HK-2 (cell line): Measurements from ENCODE around the gene BTK.

Experiments
- DNase-seq: peaks from one replicate; pipeline ENCODE4 v3.0.0-alpha.2; 2018; ENCODE audit not compliant: unreplicated experiment

The BTK gene

DNA sequence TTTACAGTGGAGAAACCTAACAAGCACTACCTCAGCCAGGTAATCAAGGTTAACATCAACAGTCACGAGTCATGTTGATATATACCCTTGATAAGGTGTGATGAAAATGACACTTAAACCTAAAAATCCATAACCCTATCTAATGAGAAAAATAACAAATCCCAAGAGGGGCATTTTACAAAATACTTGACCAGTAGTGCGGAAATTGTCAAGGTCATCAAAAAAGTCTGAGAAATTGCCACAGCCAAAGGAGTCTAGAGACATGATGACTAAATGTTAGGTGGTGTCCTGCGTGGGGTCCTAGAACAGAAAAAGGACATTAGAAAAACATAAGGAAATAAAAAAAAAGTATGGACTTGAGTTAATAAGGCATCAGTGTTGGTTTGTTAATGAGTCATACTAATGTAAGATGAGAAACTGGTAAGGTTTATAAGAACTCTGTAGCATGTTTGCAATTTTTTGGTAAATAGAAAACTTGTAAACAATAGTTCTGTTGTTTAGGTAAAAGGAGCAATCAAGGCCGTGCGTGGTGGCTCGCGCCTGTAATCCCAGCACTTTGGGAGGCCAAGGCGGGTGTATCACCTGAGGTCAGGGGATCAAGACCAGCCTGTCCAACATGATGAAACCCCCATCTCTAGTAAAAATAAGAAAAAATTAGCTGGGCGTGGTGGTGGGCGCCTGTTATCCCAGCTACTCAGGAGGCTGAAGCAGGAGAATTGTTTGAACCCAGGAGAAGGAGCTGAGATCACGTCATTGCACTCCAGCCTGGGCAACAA lies 7.7 kb upstream of the BTK start:
- no peak for DNase-seq

DNA sequence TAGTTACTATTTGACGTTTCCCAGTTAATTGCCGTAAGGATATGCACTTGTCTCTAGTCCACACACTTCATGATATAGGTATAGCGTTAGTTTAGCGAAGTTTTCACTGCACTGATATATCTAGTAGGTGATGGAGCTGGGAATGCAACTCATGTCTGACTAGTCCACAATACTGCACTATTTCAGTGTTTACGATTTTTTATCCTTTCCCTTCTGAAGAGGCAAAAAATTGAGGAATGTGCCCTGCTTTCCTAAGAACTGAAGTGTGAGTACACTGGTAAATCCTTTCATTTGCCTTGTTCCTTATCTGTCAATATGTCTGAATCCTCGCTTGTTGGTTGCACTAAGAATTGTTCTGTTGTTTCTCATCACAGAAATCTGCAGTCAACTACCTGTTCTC lies 5.8 kb upstream of the BTK start:
- DNase-seq, result no peak

DNA sequence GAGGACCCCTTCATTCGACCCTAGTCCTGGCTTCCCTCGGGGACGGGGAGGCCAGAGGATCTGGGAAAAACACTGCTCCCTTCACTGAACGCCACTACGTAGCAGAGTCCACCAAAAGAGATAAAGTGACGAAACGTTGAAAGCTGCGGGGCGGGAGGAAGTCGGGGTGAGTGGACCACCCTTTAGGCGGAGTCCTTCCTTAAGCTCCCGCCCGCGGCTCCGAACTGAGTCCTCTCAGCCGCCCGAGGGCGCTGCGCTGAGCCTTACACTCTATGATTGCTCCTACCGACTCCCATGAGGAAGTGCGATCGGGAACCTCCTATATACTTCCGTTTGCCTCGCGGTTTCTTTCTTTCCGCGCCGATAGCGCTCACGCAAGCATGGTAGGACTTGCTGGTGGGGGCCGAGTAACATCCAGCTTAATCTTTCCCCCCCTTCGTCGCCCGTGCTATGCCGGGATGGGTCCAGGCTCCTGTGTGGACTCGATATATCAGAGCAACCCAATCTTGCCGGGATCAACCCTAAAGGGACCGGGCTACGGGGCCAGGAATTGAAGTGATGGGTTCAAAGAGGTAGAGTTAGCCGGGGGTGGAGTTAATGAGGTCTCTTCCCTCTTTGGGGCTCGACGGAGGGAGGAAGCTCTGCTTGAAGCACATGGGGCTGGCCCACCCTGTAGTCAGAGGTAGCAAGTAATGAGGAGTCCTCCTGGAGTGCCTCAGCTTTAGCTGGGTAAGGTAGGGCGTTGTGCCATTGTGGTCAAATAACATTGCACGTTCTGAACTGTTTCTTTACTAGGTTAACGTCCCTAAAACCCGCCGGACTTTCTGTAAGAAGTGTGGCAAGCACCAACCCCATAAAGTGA lies 4.9 kb upstream of the BTK start, which contains the start of gene RPL36A:
Gene RPL36A (plus strand): TSS at position 348 of the 862 bp plus-strand sequence. CDS start 33 bp downstream, at position 381.
- peak; percentile 87 for DNase-seq

DNA sequence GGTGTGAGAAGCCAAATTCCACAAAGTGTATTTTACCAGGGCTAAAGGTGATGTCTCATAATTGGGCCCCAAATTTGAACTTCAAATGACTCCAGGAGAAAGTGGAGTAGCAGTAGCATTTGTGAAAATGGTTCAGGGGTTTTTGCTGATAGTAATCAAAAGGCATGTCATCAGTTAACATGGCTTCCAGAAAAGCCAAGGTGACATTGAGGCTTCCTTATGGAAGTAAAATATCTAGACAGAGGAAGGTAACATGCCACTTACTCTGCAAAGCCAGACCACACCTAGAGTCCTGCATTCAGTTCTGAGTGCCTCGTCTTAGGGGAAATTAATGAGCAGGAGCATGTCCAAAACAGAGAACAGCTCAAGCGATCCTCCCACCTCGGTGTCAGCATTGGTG lies 2.6 kb upstream of the BTK start:
- DNase-seq, result no peak

DNA sequence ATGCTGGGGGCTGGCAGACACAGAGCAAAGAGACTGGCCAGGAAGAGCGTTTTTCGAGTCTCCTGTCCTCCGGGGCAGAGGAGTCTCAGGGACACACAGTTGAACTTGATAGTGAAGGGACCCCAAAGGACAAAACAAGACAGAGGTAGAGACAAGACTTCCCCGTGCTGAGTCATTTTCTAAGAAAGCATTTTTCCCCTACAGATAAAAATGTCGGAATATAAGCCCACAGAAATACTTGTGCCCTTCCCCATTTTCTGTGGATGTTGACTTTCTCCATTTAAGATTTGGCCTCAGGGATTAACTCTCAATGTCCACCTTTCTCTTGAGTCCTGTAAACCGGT lies 523 bp upstream of the BTK start:
- DNase-seq, result no peak

DNA sequence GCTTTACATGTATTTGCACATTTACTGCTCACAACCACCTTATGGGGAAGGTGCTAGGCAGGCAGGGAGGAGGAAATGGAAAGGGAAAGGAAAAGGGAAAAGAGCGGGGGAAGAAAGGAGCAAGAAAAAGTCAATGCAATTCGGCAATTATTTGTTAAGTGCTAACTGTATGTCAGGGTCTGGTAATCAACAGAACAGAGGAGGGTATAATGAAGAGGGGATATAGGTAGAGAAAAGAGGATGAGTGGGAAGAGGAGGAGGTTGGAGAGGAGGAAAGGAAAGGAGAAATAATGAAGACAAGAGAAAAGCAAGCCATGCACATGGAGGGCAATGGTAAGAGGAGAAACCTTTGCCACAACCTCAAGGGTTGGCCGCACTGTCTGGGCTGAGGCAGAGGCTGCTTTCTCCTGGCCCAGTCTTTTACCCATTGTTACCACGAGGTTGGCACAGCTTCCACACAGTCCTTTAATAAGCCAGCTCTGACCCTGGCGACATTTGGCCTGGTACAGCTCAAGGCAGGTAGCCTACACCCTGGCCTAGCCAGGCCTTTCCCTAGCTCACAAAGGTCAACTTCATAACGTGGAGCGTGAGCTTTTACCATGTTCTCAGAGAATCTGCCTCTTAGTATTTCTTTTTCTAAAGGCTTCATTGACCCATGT lies 836 bp downstream of the BTK start:
- DNase-seq, result no peak

DNA sequence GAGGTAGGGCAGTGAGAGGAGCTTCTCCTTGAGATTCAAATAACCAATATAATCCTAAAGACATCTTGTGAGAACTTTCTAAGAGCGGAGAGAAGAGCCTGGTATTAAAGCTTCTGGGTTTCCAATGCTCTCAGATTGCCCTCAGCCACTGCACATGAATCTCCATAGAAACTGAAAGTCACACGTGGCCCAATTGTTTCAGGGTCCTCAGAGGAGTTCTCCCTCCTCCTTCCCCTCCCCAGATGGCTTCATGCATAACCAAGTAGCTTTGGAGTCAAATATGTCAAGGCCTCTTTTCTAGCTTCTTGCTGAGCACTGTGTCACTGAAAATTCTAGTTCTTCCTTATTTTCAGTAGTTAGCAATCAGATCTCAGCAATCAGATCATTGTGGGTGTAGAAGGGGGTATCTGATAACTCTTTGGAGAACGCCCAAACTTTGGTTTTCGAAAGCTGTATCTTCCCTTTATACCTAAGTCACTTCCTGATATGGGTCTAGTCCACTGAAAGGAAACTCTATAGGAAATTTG lies 2.2 kb downstream of the BTK start:
- no peak for DNase-seq

DNA sequence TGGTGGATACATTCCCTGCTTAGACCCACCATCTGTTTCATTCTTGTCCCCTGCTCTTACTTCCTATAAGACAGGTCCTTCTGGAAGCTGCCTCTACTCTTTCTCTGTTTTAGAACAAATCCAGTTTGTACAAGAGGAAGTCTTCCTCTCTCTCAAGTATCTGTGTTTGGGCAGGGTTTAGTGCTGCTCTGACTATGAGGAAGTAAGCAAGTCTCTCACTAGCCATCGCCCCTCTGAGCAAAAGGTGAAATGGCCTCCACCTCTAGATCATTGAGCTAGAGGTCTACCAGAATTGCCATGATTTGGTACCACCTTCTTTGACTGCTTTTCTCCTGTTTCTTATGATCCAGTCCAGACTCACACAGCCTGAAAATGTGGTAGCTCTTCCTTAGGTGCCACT lies 8.4 kb downstream of the BTK start:
- no peak for DNase-seq

DNA sequence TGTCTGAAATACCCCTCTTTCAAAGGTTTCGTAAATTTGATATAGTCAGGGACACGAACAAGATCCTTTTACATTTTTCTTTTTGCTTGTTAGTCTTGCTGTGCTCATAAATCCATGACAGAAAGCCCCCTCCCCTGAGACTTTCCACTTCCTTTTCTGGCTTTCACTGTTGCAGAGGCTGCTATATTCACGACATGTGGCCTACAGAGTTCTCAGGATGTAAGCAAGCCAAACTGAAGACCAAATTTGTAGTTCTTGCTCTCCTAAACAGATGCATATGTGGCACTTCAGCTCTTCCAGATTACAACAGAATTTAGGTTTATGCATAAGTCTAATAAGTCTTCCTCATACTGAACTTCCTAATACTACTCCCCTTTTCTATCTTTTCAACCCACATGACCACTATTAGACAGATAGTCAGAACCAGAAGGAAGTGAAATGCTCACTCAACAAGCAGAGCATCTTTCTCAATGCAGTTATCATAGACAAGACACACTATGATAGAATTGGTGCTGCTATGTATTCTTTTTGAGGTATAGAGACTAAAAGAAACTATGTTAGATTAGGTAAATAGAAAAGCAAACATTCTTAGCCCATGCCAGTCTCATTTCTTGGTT lies 15.0 kb downstream of the BTK start:
- no peak for DNase-seq

DNA sequence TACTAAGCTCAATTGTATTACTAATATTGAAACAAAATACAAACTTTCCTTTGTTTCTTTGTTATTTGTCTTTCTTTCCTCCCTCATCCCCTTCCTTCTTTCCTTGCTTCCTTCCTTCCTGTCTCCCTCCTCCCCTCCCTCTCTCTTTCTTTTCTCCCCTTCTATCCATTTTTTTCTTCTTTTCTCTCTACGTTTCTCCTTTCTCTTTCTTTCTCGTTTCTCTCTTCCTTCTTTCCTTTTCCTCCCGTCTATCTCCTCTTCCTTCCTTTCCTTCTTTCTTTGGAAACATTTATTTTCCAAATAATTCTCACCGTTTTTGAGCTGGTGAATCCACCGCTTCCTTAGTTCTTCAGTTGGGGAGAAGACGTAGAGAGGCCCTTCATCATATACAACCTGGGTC lies 16.3 kb downstream of the BTK start:
- DNase-seq, result no peak

DNA sequence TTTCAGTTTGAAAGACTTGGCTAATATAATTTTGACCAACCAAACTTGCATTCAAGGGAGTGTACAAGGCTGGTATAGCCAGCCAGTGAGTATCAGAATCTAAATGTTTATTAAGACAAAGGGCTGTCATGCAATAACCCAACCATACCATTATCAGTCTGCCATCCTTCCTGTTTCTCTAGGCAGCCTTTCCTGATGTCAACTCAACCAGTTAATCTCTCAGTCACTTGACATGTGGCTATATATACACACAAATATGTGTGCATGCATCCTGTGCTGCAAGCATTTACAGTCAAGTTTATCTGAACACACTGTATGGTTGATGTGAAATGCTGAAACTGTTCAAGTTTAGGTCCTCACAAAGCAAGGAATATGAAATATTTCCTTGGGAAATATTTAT lies 17.2 kb downstream of the BTK start:
- DNase-seq, result no peak

DNA sequence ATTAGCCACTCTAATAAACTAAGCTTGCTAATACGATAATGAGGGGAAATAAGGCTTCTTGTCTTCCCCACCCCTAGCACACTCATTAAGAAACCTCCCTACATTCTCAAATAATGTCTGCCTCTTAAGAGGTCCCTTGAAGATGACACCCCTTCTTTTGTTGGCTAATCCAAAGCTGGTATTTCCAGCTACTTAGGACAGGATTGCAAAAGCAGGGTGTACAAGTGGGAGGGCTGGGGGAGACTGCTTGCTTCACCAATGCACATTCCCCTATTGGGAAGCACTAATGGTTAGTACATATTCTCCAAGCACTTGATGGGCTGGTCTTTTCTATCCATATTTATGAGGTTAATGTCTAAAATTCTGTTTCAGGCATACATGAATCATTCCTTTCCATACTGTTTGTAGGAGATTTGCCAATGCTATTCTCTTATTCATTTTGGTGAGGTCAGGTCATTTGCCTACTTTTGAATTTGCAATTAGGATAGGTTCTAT lies 20.6 kb downstream of the BTK start:
- DNase-seq, result no peak

DNA sequence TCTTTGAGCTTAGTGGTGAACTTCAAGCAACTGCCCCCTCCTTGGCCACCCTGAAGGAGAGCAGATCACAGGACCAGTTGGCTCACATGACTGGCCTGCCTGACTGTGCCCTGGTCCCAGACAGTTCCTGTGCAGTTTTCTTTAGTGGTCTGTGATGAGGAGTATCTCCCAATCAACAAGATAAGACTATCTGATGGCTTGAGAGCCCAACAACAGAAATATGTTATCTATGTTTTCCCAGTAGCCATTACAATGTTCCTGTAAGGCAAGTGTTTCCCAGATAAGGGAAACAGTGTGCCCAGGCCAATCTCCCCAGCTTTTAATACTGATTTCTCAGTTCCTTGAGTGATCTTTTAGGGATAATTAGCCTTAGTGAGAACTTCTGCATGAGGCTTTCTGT lies 23.2 kb downstream of the BTK start:
- no peak for DNase-seq

DNA sequence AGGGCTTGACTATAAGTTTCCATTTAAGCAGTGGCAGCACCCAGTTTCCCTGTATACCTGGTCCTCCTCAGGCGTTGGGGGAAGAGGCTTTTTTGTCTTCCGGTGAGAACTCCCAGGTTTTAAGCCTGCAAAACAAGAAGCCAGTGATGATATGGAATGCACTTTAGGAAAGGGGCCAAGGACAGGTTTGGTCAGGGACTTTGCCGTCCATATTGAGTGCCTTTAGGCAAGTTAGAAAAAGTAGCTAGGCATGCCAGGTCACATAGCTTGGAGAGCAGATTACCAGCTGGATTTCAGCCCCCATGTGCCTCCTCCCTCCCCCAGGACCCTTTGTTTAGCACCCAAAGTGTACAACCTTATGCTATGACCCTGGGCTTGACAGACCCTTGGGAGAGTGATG lies 23.9 kb downstream of the BTK start:
- DNase-seq, result no peak

DNA sequence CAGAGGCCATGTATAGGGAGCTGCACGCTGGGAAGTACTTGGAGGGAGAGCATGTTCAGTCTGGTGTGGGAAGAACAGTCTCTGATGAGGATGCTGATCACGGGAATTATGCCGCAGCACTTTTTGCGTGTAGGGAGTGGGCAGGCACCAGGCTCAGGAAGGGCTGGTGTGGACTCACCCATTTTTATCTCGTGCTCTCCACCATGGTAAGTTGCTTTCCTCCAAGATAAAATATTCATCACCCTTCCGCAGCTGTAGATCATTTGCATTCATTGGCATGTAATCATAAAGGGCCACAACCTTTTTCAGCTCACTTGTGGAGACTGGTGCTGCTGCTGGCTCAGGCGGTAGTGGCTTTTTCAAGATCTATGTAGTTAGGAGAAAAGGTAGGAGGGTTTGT lies 25.6 kb downstream of the BTK start:
- DNase-seq, result no peak

DNA sequence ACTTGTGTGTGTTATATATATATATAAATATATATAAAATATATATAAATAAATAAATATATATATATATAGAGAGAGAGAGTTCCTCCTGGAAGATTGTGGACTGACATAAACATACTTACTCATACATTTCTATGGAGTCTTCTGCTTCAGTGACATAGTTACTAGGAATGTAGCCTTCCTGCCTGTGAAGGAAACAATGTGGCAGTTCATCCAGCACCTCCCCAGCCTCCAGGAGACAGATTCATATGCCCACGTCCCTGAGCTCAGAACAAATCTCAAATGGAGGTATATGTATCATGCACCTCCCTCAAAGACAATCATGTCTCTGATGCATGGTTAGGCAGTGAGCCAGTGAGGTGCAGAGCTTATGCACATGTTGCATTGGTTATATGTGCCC lies 26.0 kb downstream of the BTK start:
- DNase-seq, result no peak

DNA sequence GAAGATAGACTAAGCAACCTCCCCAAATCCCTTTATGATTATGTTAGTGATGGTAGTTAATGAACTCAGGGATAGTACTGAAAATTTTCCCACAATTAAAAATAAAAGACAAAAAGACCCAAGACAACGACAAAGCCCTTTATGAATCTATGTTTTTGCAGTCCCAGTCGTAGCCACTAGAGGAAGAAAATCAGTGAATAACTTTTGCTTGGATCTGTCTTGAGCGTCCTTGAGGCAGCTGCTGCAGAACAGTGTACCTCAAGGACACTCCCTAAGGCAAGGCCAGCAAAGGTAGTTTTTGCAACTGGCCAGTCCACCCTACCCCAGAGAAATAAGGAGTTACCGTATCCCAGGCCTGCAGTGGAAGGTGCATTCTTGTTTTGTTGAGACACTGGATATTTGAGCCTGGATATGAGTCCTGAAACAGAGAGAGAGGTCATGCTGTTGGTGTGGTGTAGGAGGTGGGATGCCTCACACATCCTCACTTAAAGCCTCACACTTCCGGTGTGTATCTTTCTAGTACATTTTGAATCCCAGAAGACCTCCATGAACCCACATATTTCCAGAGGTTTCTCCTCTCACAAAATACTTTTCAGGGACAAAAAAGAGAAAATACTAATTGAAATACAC lies 28.7 kb downstream of the BTK start:
- no peak for DNase-seq

DNA sequence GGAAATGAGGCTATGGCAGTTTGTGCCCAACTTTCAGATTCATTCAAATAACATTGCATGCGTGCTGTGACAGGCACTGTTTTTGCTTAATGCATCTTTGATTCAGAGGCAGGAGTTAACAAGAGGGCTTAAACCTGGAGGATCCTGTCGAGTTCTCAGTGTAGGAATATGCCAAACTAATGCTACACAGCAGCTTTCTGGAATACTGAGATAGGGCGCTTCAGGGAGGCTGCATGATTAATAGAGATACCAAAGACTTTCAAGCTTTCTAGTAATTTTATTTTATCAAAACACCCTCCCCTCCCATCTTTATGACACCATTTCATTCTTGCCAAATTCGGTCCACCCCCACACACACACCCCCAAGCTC lies 36.8 kb downstream of the BTK start:
- DNase-seq, result no peak

DNA sequence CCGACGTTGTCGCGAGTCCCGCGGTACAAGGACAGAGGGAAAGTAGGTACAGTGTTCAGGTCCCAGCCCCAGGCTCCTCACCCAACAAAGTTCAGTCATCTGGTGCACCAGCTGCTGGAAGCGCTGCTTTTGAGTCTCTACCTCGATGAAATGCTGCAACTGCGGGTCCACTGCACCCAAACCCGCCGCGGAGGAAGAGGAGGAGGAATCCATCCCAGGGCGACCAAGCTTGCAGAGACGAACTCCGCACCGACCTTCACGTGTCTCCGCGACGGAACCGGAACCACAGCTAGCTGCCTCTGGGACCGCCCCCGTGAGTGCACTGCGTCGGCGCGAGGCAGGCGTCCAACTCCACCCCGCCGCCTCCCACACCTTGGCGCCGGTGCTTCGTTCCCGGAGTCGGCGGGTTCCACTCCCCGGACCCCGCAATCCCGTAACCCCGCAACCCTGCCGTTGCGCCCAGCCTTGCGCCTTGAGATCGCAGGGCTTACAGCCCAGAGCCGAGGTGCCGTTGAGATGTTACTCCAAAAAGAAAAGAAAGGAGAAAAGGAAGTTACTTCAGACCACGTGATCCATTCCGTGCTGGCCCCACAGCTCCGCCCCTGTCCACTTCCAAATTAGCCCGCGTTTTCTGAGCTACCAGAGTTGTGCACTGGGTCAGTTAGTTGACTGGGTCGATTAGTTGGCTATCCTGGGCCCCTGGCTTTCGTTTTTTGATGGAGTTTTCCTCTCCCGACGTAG lies 37.4 kb downstream of the BTK start, which contains the start of gene TIMM8A:
Gene TIMM8A (minus strand): TSS at position 291 of the 741 bp plus-strand sequence. CDS start 78 bp downstream, at position 213.
- DNase-seq, result peak; percentile 80

DNA sequence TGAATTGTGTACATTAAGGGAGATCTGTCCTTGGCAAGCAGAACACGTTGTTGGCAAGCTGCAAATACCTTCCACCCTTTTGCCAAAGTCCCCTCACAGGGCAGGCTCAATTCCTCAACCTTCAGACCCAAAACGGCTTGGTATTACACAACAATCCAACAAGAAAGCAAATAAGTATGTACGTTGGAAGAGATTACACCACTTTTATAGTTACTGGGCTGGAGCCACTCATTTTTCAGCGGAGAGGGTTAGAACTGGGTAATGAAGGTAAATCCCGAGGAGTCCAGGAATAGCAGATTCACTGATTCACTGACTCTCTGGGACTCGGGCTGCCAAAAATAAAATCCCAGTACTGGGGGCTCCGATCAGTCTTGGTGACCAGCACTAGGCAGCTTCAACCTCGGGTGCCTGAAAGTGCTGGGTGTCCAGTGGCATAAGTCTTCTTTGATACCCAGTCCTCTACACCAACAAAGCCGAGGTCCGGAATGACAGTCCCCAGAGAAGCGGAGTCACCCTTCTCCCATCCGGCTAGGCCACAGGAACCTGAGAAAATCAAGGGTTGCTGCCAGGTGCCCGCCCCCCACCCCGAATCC lies 38.0 kb downstream of the BTK start:
- DNase-seq, result no peak
